LHCN-M2 (cell line): Measurements from ENCODE around the gene SORCS2. TPM values are rescaled to one million over a fixed set of nuclear protein-coding genes. Genes with fewer than 3 reads are reported as not detected.

Experiments used
- DNase-seq: peaks from one replicate; pipeline ENCODE4 v3.0.0-alpha.2; 2012; ENCODE audit warnings: low read depth
- total RNA-seq: library from RNA; depleted of rRNA; stranded (reverse); fragments of >200 nt; gene quantifications from 2 replicates; pipeline ENCODE4 v1.2.3, GENCODE V29; 2014

SORCS2 gene
- total RNA-seq, 1 experiment from 2014 or later = 0.52 TPM

DNA sequence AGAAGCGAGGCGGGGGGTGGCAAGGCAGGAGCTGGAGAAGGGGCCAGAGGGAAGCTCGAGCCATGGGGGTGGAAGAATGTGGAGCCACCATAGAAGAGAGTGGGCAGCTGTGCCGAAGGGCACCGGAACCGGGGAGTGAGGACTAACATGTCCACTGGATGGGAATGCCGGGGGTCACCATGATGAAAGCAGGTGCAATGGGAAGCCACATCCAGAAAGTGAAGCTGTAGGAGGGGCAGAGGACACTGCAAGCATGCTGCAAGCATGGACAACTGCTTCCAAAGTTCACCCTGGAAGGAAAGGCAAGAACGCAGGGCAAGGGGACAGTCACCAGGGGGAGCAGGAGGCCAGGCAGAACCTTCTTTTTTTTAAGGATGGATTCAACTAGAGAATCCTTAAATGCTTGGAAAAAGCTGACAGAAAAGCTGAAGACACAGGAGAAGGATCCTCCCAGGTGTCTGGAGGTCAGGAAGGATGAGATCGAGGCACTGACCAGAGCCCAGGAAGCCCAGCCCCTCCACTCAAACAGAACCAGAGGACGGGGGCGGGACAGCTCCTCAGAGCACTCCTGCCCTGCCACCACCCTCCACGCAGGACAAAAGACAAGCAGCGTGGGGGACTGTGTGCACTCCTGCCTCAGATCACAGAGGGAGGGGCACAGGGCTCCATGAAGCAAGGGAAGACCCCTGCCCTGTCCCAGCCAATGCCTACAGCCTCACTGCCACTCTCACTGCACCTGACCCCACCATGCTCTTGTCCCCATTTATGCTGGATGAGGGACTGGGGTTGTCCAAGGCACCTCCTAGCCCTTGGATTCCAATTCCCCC lies 578.1 kb downstream of the SORCS2 start:
- no peak for DNase-seq

DNA sequence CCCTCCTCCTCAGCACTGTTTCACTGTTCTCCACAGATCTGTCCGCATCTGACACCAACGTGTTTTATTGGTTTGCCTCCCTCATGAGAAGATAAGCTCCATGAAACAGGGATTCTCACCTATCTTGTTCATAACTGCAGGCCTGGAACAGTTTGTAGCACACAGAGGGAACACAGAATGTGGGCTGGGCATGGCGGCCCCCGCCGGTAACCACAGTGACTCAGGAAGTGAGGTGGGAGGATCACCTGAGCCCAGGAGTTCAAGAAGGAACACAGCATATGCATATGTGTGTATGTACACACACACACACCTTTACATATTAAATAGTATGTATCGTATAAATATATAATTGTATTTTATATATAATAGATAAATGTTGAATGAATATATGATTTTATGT lies 578.7 kb downstream of the SORCS2 start:
- no peak for DNase-seq

GRCh38 chr4:7771541-7772507 lies 579.5 kb downstream of the SORCS2 start:
- no peak for DNase-seq

- DNase-seq = no peak
These were observed 580.5 kb downstream of the SORCS2 start for GRCh38 chr4:7772711-7773385.

GRCh38 chr4:7773401-7774180 lies 581.3 kb downstream of the SORCS2 start:
- DNase-seq = no peak

DNA sequence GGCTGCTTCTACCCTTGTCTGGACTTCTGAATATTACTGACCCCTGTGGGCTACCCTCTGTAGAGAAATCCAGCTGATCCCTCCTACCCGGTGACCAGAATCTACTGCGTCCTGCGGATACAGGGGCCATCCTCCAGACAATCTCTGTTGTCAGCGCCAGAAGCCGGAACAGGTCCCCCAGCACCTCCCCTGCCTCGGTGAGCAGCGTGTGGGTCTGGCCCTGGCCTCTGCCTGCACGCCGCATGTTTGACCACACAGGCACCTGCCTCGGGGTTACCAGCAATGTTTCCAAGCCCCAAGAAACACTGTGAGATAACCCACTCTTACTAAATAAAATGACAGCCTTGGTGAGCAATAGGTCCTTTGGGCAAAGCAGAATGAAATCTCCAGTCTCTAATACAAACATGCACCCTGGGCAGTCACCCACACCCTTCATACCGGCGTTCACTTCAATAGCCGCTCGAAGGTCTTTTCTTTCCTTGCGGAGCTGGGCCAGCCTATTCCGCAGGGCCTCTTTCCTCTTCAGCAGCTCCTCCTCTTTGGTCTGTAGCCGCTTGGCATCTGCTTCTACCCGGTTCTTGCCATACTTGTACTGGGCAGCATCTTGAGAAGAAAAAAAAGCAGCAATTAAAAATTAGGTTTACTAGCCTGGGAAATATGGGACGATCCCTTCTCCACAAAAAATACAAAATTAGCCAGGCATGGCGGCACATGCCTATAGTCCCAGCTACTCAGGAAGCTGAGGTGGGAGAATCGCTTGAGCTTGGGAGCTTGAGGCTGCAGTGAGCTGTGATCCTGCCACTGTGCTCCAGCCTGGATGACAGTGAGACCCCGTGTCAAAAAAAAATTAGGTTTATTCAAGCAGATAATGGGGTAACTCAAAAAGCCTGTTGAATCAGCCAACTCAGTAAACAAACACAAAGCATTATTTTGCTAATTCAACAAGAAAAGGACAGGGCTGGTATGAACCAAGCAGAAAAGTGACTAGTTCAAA lies 582.3 kb downstream of the SORCS2 start:
- no peak for DNase-seq

DNA sequence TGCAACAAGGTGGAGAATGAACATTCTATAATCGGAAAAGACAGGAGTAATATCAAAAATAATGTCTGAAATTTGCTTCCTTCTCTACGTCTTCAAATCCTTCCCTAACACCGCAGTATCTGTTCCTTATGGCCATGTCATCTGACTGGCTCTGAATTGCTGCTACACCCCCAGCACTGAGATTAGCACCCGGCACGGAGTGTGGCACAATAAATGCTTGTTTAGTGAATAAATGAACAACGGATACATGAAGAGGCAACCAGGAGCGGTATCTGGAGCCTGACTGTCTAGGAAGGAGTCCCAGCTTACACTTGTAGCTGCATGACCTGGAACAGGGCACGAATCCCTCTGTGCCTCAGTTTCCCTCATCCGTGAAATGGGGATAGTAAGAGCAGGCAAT lies 583.1 kb downstream of the SORCS2 start:
- DNase-seq = no peak

- no peak for DNase-seq
These were observed 584.8 kb downstream of the SORCS2 start for GRCh38 chr4:7777017-7777710.

- DNase-seq = no peak
These were observed 585.7 kb downstream of the SORCS2 start for GRCh38 chr4:7777871-7778509.

- DNase-seq = no peak
These were observed 586.4 kb downstream of the SORCS2 start for GRCh38 chr4:7778510-7779431.

DNA sequence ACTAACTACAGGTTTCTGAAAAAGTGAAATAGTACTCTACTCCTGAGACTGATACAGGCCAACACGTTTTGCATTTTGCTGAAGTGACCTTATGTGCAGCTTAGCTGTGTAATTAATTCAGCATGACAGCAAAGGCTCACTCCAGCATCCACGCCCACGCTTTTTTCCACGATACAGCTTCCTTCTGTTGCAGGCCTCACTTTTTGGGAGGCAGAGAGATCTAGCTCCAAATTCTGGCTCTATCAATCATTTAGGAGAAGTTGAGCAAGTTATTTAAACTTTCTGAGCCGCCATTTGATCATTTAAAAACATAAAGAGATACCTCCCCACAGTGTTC lies 587.1 kb downstream of the SORCS2 start:
- no peak for DNase-seq

DNA sequence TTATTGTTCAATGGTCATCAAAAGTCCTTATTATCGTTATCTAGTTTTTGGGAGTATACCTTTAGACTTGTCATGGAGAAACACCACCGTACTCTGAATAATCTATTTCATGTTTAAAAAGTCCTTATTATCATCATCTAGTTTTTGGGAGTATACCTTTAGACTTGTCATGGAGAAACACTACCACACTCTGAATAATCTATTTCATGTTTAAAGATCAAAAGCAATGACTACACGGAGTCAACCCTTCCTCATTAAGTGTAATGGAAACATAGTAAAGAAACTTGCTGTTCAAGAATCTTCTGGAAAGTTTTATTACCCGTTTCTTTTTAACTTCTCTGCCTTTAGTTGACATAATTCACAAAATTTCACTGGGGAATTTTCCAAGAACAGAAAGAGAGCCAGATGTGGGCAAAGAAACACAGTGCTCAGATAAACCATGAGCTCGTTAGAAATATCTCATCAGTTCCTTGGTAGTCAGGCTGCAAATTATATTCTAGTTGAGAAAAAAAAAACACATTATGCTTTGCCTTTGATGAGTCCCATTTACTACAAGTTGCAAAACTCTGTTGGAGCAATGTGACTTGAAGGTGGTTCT lies 588.5 kb downstream of the SORCS2 start:
- no peak for DNase-seq

DNA sequence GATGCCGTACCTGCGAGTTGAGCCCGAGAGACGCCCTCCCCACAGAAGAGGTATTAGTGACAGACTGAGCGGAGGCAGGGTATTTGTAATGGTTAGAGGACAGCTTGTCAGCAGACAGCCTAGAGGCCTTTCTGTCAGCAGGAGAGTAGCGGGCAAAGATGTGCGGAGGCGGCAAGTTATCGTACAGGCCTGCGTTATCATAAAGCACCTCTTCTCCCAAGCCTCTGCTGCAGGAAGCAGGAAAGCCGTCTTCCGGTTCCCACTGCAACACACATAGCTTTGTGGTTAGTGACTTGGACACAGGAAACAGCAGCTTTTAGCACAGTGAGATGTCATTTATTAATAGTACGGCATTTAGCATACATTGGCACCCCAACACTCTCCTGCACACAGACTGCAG lies 589.0 kb downstream of the SORCS2 start:
- no peak for DNase-seq

DNA sequence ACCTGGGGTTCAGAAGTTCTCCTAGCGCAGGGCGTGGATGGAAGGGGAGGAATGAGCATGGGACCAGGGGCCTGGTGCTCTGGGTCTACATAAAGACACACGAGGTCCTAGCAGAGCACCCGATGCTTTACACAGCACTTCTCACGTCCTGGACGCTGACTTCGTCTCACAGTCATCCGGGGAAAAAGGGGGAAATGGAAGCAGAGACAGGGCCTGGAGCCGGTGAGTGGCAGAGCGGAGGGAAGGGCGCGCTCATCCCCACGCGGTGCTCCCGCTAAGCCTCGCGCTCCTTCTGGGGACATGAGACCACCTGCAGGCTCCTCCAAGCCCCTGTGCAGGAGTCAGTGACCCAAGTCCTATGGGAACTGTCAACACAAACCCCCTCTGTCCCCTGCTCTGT lies 589.7 kb downstream of the SORCS2 start:
- DNase-seq = no peak

DNA sequence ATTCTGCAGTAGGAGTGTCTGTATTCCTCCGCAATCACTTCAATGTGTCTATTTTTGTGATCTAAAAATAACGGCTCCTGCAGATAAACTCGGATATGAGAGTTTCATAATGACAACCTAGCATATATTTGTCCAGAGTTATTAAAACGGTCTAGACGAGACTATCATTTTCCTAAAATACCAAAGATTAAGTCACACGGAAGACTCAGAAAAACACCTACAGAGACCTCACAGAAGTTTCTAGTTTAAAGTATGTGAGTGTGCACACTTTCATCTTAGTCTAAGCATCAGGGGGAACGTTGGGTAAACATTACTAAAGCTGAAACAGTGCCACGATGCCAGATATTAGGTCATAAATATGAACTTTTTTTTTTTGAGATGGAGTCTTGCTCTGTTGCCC lies 590.4 kb downstream of the SORCS2 start:
- DNase-seq = no peak

GRCh38 chr4:7783541-7783940 lies 591.2 kb downstream of the SORCS2 start:
- no peak for DNase-seq

DNA sequence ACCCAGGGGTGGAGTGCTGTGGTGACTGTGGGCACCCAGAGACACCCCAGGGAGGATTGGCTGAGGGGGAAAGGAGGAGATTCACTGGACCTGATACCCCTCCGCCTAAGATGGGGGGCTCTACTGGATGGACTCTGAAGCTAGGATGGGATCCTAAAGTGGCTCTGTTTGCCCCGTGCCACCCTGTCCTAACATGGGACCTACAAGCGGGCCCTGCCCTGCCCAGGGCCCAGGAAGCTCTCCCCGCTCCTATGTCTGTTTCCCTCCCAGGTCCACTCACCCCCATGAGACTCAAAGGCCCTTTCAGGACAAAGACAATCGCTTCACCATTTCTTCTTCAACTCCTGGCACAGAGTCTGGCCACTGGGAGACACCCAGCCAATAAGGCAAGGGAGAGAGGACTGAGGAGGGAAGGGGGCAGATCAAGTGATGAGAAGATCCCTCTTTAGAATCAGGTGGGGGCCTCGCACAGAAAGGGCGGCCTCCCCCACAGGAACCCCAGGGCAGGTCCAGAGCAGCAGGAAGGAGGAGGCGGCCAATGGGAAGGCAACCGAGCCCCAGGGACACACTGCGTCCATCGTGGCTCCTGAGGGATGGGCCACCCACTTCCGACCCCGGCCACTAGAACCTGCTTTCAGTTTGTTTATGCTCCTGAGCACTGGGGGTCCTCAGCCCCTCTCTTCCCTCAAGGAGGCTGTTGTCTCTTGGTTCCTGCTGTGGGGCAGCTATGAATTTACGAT lies 592.0 kb downstream of the SORCS2 start:
- DNase-seq = no peak
